GM23338 (cell line): Measurements from ENCODE around the gene SCNN1B. TPM values are rescaled to one million over a fixed set of nuclear protein-coding genes. Genes with fewer than 3 reads are reported as not detected.

Source experiments
- ATAC-seq: fragments of 200-7000 bp; cut with Tn5 transposase; 3 replicates; pipeline ENCODE4 v1.9.1; 2020
- DNase-seq: peaks from one replicate; pipeline ENCODE4 v3.0.0-alpha.2; 2015; ENCODE audit warnings: low spot score
- H2AFZ ChIP-seq: fragments of 200-600 bp; sonication (generic); 2 replicates; pipeline ENCODE4 v1.8.0; 2016; ENCODE audit warnings: antibody characterized with exemption, mild to moderate bottlenecking, moderate library complexity
- H3F3A ChIP-seq: fragments of 200-600 bp; sonication (generic); replicated peaks from 2 replicates; pipeline ENCODE4 v1.8.0; 2017; ENCODE audit warnings: antibody characterized with exemption, mixed run types, low read depth
- H3K27ac ChIP-seq: fragments of 200-600 bp; sonication (generic); 2 replicates; pipeline ENCODE4 v1.6.1; 2016; ENCODE audit warnings: low read depth
- H3K27me3 ChIP-seq: fragments of 200-600 bp; sonication (generic); 2 replicates; pipeline ENCODE4 v1.8.0; 2016; ENCODE audit warnings: mild to moderate bottlenecking, mixed run types, moderate library complexity; ENCODE audit not compliant: insufficient read depth
- H3K36me3 ChIP-seq: fragments of 200-600 bp; sonication (generic); 2 replicates; pipeline ENCODE4 v1.8.0; 2016; ENCODE audit warnings: mild to moderate bottlenecking; ENCODE audit not compliant: insufficient read depth
- H3K4me1 ChIP-seq: fragments of 200-600 bp; sonication (generic); 2 replicates; pipeline ENCODE4 v1.8.0; 2016; ENCODE audit warnings: mild to moderate bottlenecking, moderate library complexity; ENCODE audit not compliant: insufficient read depth
- H3K4me2 ChIP-seq: fragments of 200-600 bp; sonication (generic); 2 replicates; pipeline ENCODE4 v1.7.1; 2017; ENCODE audit warnings: mixed run types
- H3K4me3 ChIP-seq: fragments of 200-600 bp; sonication (generic); 2 replicates; pipeline ENCODE4 v1.6.1; 2016; ENCODE audit warnings: mixed run types
- H3K79me2 ChIP-seq: fragments of 200-600 bp; sonication (generic); replicated peaks from 2 replicates; pipeline ENCODE4 v1.8.0; 2017; ENCODE audit warnings: mild to moderate bottlenecking; ENCODE audit not compliant: insufficient read depth
- H3K9me2 ChIP-seq: fragments of 200-600 bp; sonication (generic); 2 replicates; pipeline ENCODE4 v1.8.0; 2017; ENCODE audit not compliant: insufficient read depth
- H4K20me1 ChIP-seq: fragments of 200-600 bp; sonication (generic); replicated peaks from 2 replicates; pipeline ENCODE4 v1.8.0; 2017; ENCODE audit warnings: mild to moderate bottlenecking; ENCODE audit not compliant: insufficient read depth
- H3K27ac Mint-ChIP-seq: 2 replicates; pipeline ENCODE4 v1.8.0; 2020; ENCODE audit warnings: inconsistent platforms, mild to moderate bottlenecking, moderate library complexity, mixed read lengths
- H3K27me3 Mint-ChIP-seq: 3 replicates; pipeline ENCODE4 v1.8.0; 2022; ENCODE audit warnings: low read depth, mild to moderate bottlenecking, moderate library complexity, mixed read lengths, inconsistent platforms; ENCODE audit not compliant: insufficient read depth, poor library complexity
- H3K36me3 Mint-ChIP-seq: 3 replicates; pipeline ENCODE4 v1.8.0; 2021; ENCODE audit warnings: low read depth, mild to moderate bottlenecking, inconsistent platforms, moderate library complexity, mixed read lengths
- H3K4me1 Mint-ChIP-seq: 3 replicates; pipeline ENCODE4 v1.8.0; 2020; ENCODE audit warnings: mild to moderate bottlenecking, inconsistent platforms, mixed read lengths
- H3K4me3 Mint-ChIP-seq: 3 replicates; pipeline ENCODE4 v1.8.0; 2021; ENCODE audit warnings: moderate library complexity, mild to moderate bottlenecking, inconsistent platforms, mixed read lengths
- H3K9me3 Mint-ChIP-seq: 3 replicates; pipeline ENCODE4 v1.8.0; 2020; ENCODE audit warnings: moderate library complexity, mild to moderate bottlenecking, inconsistent platforms, mixed read lengths
- CREB1 ChIP-seq: fragments of 250-450 bp; sonication (Bioruptor Pico); IDR thresholded peaks from 2 replicates; pipeline ENCODE4 v1.5.0; 2020; ENCODE audit warnings: low read depth, mild to moderate bottlenecking, moderate library complexity
- EZH2 ChIP-seq: fragments of 200-600 bp; sonication (generic); IDR thresholded peaks from one replicate; pipeline ENCODE4 v1.8.0; 2017; ENCODE audit warnings: antibody characterized with exemption, mild to moderate bottlenecking, low read depth; ENCODE audit not compliant: unreplicated experiment
- EZH2phosphoT487 ChIP-seq: fragments of 200-600 bp; sonication (generic); IDR thresholded peaks from one replicate; pipeline ENCODE4 v1.8.1; 2018; ENCODE audit warnings: antibody characterized with exemption; ENCODE audit not compliant: unreplicated experiment
- JUNB ChIP-seq: IDR thresholded peaks from one replicate; pipeline ENCODE4 v1.6.1; 2016; ENCODE audit warnings: antibody characterized with exemption; ENCODE audit not compliant: unreplicated experiment
- NANOG ChIP-seq: IDR thresholded peaks from 2 replicates; pipeline ENCODE4 v1.6.1; 2016; ENCODE audit warnings: antibody characterized with exemption, borderline replicate concordance
- POLR2AphosphoS5 ChIP-seq: IDR thresholded peaks from 2 replicates; pipeline ENCODE4 v1.6.1; 2016; ENCODE audit warnings: antibody characterized with exemption, low read depth
- STAT1 ChIP-seq: IDR thresholded peaks from one replicate; pipeline ENCODE4 v1.6.1; 2016; ENCODE audit warnings: antibody characterized with exemption; ENCODE audit not compliant: unreplicated experiment
- ZNF114 ChIP-seq: fragments of 250-450 bp; sonication (Bioruptor Pico); IDR thresholded peaks from 2 replicates; pipeline ENCODE4 v1.5.0; 2020; ENCODE audit warnings: mild to moderate bottlenecking, moderate library complexity
- ZNF331 ChIP-seq: fragments of 250-450 bp; sonication (Bioruptor Pico); IDR thresholded peaks from 2 replicates; pipeline ENCODE4 v1.5.0; 2020; ENCODE audit warnings: low read depth, mild to moderate bottlenecking, moderate library complexity
- polyA plus RNA-seq: library from polyadenylated mRNA; unstranded; fragments of >200 nt; fragmentation: Nextera tagmentation; extraction: Ambion mirVana; gene quantifications from 2 replicates; pipeline ENCODE4 v1.2.1, GENCODE V29; 2016
- total RNA-seq: library from RNA; depleted of rRNA; stranded (reverse); fragments of >200 nt; shearing (Covaris generic); gene quantifications from 2 replicates; pipeline ENCODE4 v1.2.3, GENCODE V29; 2014
- TF ChIP-seq, protein P1 (sequence below): fragments of 250-450 bp; sonication (Bioruptor Pico); IDR thresholded peaks from 2 replicates; pipeline ENCODE4 v1.5.0; 2020; ENCODE audit warnings: mild to moderate bottlenecking, moderate library complexity
- TF ChIP-seq, protein P2 (sequence below), 2 experiments: fragments of 200-600 bp in 1 of 2; sonication (generic) in 1 of 2; conservative IDR thresholded peaks; 2 replicates each; pipeline versions ENCODE4 v1.5.1 to v1.6.1; 2016 to 2017; ENCODE audit warnings: antibody characterized with exemption in 2 of 2, low read depth in 2 of 2, mild to moderate bottlenecking in 2 of 2, moderate library complexity in 1 of 2
- TF ChIP-seq, protein P3 (sequence below): IDR thresholded peaks from one replicate; pipeline ENCODE4 v1.6.1; 2018; ENCODE audit warnings: antibody characterized with exemption; ENCODE audit not compliant: unreplicated experiment
- TF ChIP-seq, protein P4 (sequence below): IDR thresholded peaks from 2 replicates; pipeline ENCODE4 v1.6.1; 2016; ENCODE audit warnings: antibody characterized with exemption

SCNN1B gene
- total and polyA plus RNA-seq, 2 experiments from 2014 or later: 0.78 to 1.1 TPM

DNA sequence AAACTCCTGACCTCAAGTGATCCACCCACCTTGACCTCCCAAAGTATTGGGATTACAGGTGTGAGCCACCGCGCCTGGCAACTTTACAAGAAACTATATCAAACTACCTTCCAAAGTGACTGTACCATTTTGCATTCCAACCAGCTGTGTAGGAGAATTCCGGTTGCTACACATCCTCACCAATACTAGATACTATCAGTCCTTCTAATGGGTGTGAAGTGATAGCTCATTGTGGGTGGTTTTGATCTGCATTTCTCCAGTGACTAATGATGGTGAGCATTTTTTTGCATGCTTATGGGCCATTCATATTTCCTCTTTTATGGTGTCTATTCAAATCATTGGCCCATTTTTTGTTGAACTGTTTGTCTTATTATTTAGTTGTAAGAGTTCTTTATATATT is 37.7 kb downstream of the SCNN1B start:
- Mint-ChIP-seq H3K27ac (no peak overlapping the region), H3K36me3 (no peaks in the 10 kb centered on the region), H3K4me3 (no peak overlapping the region), H3K27me3 (peaks cover 4% of the 10 kb centered on the region), H3K9me3 (no peaks in the 10 kb centered on the region), H3K4me1 (peaks cover 12% of the 10 kb centered on the region; the same call in 2 of the 3 replicates)
- no peak overlapping the region for H3K4me2 ChIP-seq
- H3K4me1 ChIP-seq: no peaks in the 10 kb centered on the region
- H3K4me3 ChIP-seq: no peak overlapping the region
- 0 out of 2 replicates have a peak, but pooled peaks cover 1% of the 10 kb centered on the region for H3K9me2 ChIP-seq
- no peak overlapping the region for H3K27ac ChIP-seq
- no peaks in the 10 kb centered on the region for H3K36me3 ChIP-seq
- ATAC-seq (no peak), DNase-seq (no peak)
- no peaks in the 10 kb centered on the region for H3K79me2 ChIP-seq
- H4K20me1 ChIP-seq: no peaks in the 10 kb centered on the region
- no peak overlapping the region for H2AFZ ChIP-seq
- no peak for TF ChIP-seq NANOG
- no peak for TF ChIP-seq EZH2phosphoT487
- TF ChIP-seq, protein P1, sequence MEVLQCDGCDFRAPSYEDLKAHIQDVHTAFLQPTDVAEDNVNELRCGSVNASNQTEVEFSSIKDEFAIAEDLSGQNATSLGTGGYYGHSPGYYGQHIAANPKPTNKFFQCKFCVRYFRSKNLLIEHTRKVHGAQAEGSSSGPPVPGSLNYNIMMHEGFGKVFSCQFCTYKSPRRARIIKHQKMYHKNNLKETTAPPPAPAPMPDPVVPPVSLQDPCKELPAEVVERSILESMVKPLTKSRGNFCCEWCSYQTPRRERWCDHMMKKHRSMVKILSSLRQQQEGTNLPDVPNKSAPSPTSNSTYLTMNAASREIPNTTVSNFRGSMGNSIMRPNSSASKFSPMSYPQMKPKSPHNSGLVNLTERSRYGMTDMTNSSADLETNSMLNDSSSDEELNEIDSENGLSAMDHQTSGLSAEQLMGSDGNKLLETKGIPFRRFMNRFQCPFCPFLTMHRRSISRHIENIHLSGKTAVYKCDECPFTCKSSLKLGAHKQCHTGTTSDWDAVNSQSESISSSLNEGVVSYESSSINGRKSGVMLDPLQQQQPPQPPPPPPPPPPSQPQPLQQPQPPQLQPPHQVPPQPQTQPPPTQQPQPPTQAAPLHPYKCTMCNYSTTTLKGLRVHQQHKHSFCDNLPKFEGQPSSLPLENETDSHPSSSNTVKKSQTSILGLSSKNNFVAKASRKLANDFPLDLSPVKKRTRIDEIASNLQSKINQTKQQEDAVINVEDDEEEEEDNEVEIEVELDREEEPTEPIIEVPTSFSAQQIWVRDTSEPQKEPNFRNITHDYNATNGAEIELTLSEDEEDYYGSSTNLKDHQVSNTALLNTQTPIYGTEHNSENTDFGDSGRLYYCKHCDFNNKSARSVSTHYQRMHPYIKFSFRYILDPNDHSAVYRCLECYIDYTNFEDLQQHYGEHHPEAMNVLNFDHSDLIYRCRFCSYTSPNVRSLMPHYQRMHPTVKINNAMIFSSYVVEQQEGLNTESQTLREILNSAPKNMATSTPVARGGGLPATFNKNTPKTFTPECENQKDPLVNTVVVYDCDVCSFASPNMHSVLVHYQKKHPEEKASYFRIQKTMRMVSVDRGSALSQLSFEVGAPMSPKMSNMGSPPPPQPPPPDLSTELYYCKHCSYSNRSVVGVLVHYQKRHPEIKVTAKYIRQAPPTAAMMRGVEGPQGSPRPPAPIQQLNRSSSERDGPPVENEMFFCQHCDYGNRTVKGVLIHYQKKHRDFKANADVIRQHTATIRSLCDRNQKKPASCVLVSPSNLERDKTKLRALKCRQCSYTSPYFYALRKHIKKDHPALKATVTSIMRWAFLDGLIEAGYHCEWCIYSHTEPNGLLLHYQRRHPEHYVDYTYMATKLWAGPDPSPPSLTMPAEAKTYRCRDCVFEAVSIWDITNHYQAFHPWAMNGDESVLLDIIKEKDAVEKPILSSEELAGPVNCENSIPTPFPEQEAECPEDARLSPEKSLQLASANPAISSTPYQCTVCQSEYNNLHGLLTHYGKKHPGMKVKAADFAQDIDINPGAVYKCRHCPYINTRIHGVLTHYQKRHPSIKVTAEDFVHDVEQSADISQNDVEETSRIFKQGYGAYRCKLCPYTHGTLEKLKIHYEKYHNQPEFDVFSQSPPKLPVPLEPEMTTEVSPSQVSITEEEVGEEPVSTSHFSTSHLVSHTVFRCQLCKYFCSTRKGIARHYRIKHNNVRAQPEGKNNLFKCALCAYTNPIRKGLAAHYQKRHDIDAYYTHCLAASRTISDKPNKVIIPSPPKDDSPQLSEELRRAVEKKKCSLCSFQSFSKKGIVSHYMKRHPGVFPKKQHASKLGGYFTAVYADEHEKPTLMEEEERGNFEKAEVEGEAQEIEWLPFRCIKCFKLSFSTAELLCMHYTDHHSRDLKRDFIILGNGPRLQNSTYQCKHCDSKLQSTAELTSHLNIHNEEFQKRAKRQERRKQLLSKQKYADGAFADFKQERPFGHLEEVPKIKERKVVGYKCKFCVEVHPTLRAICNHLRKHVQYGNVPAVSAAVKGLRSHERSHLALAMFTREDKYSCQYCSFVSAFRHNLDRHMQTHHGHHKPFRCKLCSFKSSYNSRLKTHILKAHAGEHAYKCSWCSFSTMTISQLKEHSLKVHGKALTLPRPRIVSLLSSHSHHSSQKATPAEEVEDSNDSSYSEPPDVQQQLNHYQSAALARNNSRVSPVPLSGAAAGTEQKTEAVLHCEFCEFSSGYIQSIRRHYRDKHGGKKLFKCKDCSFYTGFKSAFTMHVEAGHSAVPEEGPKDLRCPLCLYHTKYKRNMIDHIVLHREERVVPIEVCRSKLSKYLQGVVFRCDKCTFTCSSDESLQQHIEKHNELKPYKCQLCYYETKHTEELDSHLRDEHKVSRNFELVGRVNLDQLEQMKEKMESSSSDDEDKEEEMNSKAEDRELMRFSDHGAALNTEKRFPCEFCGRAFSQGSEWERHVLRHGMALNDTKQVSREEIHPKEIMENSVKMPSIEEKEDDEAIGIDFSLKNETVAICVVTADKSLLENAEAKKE (CRISPR knock-in tag): no peak
- TF ChIP-seq STAT1: no peak
- TF ChIP-seq, protein P2, sequence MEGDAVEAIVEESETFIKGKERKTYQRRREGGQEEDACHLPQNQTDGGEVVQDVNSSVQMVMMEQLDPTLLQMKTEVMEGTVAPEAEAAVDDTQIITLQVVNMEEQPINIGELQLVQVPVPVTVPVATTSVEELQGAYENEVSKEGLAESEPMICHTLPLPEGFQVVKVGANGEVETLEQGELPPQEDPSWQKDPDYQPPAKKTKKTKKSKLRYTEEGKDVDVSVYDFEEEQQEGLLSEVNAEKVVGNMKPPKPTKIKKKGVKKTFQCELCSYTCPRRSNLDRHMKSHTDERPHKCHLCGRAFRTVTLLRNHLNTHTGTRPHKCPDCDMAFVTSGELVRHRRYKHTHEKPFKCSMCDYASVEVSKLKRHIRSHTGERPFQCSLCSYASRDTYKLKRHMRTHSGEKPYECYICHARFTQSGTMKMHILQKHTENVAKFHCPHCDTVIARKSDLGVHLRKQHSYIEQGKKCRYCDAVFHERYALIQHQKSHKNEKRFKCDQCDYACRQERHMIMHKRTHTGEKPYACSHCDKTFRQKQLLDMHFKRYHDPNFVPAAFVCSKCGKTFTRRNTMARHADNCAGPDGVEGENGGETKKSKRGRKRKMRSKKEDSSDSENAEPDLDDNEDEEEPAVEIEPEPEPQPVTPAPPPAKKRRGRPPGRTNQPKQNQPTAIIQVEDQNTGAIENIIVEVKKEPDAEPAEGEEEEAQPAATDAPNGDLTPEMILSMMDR (conservative IDR thresholded peaks at IDR 0.05; ENCODE audit: low read depth in 2 of 2): no peak
- TF ChIP-seq, protein P3, sequence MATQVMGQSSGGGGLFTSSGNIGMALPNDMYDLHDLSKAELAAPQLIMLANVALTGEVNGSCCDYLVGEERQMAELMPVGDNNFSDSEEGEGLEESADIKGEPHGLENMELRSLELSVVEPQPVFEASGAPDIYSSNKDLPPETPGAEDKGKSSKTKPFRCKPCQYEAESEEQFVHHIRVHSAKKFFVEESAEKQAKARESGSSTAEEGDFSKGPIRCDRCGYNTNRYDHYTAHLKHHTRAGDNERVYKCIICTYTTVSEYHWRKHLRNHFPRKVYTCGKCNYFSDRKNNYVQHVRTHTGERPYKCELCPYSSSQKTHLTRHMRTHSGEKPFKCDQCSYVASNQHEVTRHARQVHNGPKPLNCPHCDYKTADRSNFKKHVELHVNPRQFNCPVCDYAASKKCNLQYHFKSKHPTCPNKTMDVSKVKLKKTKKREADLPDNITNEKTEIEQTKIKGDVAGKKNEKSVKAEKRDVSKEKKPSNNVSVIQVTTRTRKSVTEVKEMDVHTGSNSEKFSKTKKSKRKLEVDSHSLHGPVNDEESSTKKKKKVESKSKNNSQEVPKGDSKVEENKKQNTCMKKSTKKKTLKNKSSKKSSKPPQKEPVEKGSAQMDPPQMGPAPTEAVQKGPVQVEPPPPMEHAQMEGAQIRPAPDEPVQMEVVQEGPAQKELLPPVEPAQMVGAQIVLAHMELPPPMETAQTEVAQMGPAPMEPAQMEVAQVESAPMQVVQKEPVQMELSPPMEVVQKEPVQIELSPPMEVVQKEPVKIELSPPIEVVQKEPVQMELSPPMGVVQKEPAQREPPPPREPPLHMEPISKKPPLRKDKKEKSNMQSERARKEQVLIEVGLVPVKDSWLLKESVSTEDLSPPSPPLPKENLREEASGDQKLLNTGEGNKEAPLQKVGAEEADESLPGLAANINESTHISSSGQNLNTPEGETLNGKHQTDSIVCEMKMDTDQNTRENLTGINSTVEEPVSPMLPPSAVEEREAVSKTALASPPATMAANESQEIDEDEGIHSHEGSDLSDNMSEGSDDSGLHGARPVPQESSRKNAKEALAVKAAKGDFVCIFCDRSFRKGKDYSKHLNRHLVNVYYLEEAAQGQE: no peak
- no peak for TF ChIP-seq JUNB
- TF ChIP-seq, protein P4, sequence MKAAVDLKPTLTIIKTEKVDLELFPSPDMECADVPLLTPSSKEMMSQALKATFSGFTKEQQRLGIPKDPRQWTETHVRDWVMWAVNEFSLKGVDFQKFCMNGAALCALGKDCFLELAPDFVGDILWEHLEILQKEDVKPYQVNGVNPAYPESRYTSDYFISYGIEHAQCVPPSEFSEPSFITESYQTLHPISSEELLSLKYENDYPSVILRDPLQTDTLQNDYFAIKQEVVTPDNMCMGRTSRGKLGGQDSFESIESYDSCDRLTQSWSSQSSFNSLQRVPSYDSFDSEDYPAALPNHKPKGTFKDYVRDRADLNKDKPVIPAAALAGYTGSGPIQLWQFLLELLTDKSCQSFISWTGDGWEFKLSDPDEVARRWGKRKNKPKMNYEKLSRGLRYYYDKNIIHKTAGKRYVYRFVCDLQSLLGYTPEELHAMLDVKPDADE: no peak
- TF ChIP-seq EZH2: no peak
- no peak for TF ChIP-seq ZNF114 (CRISPR knock-in tag)
- no peak for TF ChIP-seq CREB1 (CRISPR knock-in tag)
- TF ChIP-seq POLR2AphosphoS5: no peak
- TF ChIP-seq ZNF331 (CRISPR knock-in tag): no peak
- no peaks in the 10 kb centered on the region for H3K27me3 ChIP-seq
- H3F3A ChIP-seq: no peaks in the 10 kb centered on the region
